Measurements from ENCODE around the gene TOP3B. TPM values are rescaled to one million over a fixed set of nuclear protein-coding genes. Genes with fewer than 3 reads are reported as not detected.

Gene TOP3B
- total RNA-seq, 1 donor from 2014 or later, result 24.8 TPM

Other genes starting within 250 kb of the TOP3B start
- 9.6 TPM for gene YPEL1, start 247.0 kb downstream of the TOP3B start, total RNA-seq (ENCODE audit: insufficient read depth, low replicate concordance)
- gene MAPK1, start 115.1 kb downstream of the TOP3B start, total RNA-seq (ENCODE audit: insufficient read depth, low replicate concordance), result 47.9 TPM
- gene PPM1F, start 29.9 kb downstream of the TOP3B start, total RNA-seq (ENCODE audit: insufficient read depth, low replicate concordance), result 23.6 TPM